ENCODE data around the gene POLE3. TPM values are rescaled to one million over a fixed set of nuclear protein-coding genes. Genes with fewer than 3 reads are reported as not detected.

The POLE3 gene
- total and polyA plus RNA-seq, 9 of the 15 experiments (the other 6 are each of a cell fraction or from before 2014, with no cell fraction given) = 52.6 to 179 (median 110) TPM

GRCh38 chr9:113454914-113455761 lies 44.7 kb upstream of the POLE3 start (continued):
- TF ChIP-seq RBM14 (IDR thresholded peaks at IDR 0.05; ENCODE audit: borderline replicate concordance, insufficient read depth, low read depth, low read length) (no peak), ILK (tag; IDR thresholded peaks at IDR 0.05; ENCODE audit: borderline replicate concordance, low read depth) (no peak), MYC (IDR thresholded peaks at IDR 0.05; ENCODE audit: low read depth, low read length) (no peak), MYC (CRISPR knock-in tag; IDR thresholded peaks at IDR 0.05; ENCODE audit: borderline replicate concordance, low read depth) (no peak), ZNF384 (IDR thresholded peaks at IDR 0.05; ENCODE audit: low read depth, low read length) (no peak), MAX (CRISPR knock-in tag; IDR thresholded peaks at IDR 0.05) (no peak), KLF1 (tag; IDR thresholded peaks at IDR 0.05) (no peak), PML (IDR thresholded peaks at IDR 0.05; ENCODE audit: low read length) (0 out of 2 replicates have a peak, but pooled peaks have one; percentile 26), TRIM24 (IDR thresholded peaks at IDR 0.05) (peak in 1 of 2 experiments; percentile 49; a peak in 2 of 4 replicates), ZBTB7A (IDR thresholded peaks at IDR 0.05; ENCODE audit: borderline replicate concordance, control insufficient read depth, low read depth, low read length) (no peak), ZNF79 (CRISPR knock-in tag; IDR thresholded peaks at IDR 0.05; ENCODE audit: low read depth) (no peak), ZBTB12 (CRISPR knock-in tag; IDR thresholded peaks at IDR 0.05) (no peak), ZNF24 (IDR thresholded peaks at IDR 0.05) (no peak), CC2D1A (IDR thresholded peaks at IDR 0.05) (0 out of 2 replicates have a peak, but pooled peaks have one; percentile 10), TSC22D4 (tag; IDR thresholded peaks at IDR 0.05) (no peak), HMBOX1 (IDR thresholded peaks at IDR 0.05) (peak; percentile 99), SP2 (IDR thresholded peaks at IDR 0.05; ENCODE audit: extremely low read depth, low read depth, low read length, poor library complexity, severe bottlenecking) (no peak), MTA3 (IDR thresholded peaks at IDR 0.05; ENCODE audit: borderline replicate concordance) (0 out of 2 replicates have a peak, but pooled peaks have one; percentile 68), E2F3 (CRISPR knock-in tag; IDR thresholded peaks at IDR 0.05) (no peak), SIX5 (IDR thresholded peaks at IDR 0.05; ENCODE audit: borderline replicate concordance in 1 of 2, insufficient read depth in 1 of 2, low read depth in 1 of 2, low read length in 2 of 2) (no peak), NR4A1 (CRISPR knock-in tag; IDR thresholded peaks at IDR 0.05) (no peak), NR4A1 (tag; IDR thresholded peaks at IDR 0.05) (no peak), SRF (CRISPR knock-in tag; IDR thresholded peaks at IDR 0.05) (no peak), EHMT2 (IDR thresholded peaks at IDR 0.05) (peak; percentile 31; the same call in 1 of the 2 replicates), ZNF785 (CRISPR knock-in tag; IDR thresholded peaks at IDR 0.05) (no peak), MEF2A (IDR thresholded peaks at IDR 0.05; ENCODE audit: control insufficient read depth, low read depth, low read length) (no peak)
